Choroid plexus epithelial cell (primary cell): ENCODE data around the gene ZFR.

Experiments used
- DNase-seq: peaks from one replicate; pipeline ENCODE4 v3.0.0-alpha.2; 2010; ENCODE audit warnings: low read depth
- H3K4me3 ChIP-seq: 2 replicates; pipeline ENCODE4 v1.5.1; 2011; ENCODE audit warnings: low read depth, mild to moderate bottlenecking, control low read depth, low read length, moderate library complexity
- CTCF ChIP-seq: conservative IDR thresholded peaks from 2 replicates; pipeline ENCODE4 v1.5.1; 2011; ENCODE audit warnings: low read depth, mild to moderate bottlenecking, control low read depth, inconsistent platforms, low read length, moderate library complexity

ZFR gene

GRCh38 chr5:32363030-32363429 is 81.5 kb downstream of the ZFR start:
- no peak for TF ChIP-seq CTCF
- DNase-seq: no peak
- H3K4me3 ChIP-seq: no peak overlapping the region

DNA sequence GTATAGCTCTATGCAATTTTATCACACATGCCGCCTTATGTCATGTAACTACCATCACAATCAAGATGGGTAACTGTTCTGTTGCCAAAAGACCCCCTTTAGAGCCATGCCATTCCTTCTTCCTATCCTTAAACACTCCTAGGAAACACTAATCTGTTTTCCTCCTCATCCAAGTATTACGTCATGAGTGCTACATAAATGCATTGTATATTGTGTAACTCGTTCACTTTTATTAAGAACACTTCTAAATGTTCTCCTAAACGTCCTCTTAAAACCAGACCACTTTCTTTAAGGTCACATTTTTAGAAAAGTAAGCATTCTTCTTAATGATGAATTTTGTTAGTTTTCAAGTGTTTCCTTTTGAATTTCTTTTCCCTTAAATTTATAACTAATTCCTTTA is 82.0 kb downstream of the ZFR start:
- no peak for DNase-seq
- no peak overlapping the region for H3K4me3 ChIP-seq
- no peak for TF ChIP-seq CTCF

DNA sequence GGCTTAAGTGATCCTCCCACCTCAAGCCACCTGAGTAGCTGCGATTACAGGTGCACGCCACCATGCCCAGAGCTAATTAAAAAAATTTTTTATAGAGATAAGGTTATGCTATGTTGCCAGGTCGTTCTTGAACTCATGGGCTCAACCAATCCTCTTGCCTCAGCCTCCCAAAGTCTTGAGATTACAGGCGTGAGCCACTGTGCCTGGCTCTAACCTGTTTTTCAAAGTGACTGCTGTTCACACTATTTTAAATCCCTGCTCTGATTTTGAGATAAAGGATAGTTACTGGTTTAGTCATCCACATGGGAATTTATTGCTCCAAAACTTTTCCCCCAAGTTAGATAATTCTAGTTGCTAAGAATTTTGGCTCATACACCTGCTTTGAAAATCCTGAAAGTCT is 83.6 kb downstream of the ZFR start:
- TF ChIP-seq CTCF: no peak
- H3K4me3 ChIP-seq: no peak overlapping the region
- DNase-seq: no peak

- TF ChIP-seq CTCF: no peak
- DNase-seq: no peak
- no peak overlapping the region for H3K4me3 ChIP-seq
Observed at GRCh38 chr5:32358611-32359010, 85.9 kb downstream of the ZFR start.

GRCh38 chr5:32357658-32358057 is 86.9 kb downstream of the ZFR start:
- no peak overlapping the region for H3K4me3 ChIP-seq
- DNase-seq: no peak
- TF ChIP-seq CTCF: no peak

GRCh38 chr5:32355686-32356085 is 88.9 kb downstream of the ZFR start:
- peak; percentile 70 for DNase-seq
- H3K4me3 ChIP-seq: no peak overlapping the region
- no peak for TF ChIP-seq CTCF

- TF ChIP-seq CTCF: no peak
- DNase-seq: no peak
- H3K4me3 ChIP-seq: no peak overlapping the region
Observed at GRCh38 chr5:32353420-32353819, 91.1 kb downstream of the ZFR start.
